Activated CD8-positive, alpha-beta memory T cell treated with anti-CD3 and anti-CD28 coated beads, Interleukin-2, amount 50 U/mL, for 48 hours (primary cell): ENCODE results near the gene PCP2.
A peak's percentile ranks its signal among the peaks of the same experiment; 100 is the strongest.

ENCODE experiments used
- DNase-seq: peaks from one replicate; pipeline ENCODE4 v3.0.0-alpha.2; 2020

PCP2 gene

DNA sequence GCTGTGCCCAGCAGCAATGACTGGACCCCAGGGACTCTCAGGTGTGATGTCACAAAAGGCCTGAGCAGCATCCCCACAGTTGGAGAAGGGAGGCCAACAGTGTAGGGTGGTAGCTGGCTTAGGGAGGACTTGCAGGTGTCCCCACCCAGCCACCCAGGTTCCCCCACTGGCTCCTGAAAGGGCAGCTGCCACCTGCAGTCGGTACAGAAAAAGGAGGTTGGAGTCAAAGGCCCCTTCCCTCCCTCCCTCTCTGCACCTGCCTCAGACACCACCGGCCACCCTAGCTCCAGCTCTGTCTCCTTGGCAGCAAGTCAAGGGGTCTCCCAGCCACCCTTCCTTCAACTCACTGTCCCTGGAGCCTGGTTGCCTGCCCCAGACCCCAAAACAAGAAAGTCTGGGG, at the start of gene PCP2:
Gene PCP2 (minus strand): TSS at position 22 of the 400 bp plus-strand sequence. CDS start 262 bp downstream, outside the sequence.
- no peak for DNase-seq

DNA sequence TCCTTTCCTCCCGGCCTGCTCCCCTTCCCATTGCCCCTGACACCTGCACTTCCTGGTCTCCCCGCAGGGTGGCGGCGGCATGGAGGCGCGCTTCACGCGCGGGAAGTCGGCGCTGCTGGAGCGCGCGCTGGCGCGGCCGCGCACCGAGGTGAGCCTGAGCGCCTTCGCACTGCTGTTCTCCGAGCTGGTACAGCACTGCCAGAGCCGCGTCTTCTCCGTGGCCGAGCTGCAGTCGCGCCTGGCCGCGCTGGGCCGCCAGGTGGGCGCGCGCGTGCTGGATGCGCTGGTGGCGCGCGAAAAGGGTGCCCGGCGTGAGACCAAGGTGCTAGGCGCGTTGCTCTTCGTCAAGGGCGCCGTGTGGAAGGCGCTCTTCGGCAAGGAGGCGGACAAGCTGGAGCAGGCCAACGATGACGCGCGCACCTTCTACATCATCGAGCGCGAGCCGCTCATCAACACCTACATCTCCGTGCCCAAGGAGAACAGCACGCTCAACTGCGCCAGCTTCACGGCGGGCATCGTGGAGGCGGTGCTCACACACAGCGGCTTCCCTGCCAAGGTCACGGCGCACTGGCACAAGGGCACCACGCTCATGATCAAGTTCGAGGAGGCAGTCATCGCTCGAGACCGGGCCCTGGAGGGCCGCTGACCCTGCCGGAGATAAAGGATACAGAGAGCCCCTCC, 48.8 kb upstream of the PCP2 start:
- no peak for DNase-seq

DNA sequence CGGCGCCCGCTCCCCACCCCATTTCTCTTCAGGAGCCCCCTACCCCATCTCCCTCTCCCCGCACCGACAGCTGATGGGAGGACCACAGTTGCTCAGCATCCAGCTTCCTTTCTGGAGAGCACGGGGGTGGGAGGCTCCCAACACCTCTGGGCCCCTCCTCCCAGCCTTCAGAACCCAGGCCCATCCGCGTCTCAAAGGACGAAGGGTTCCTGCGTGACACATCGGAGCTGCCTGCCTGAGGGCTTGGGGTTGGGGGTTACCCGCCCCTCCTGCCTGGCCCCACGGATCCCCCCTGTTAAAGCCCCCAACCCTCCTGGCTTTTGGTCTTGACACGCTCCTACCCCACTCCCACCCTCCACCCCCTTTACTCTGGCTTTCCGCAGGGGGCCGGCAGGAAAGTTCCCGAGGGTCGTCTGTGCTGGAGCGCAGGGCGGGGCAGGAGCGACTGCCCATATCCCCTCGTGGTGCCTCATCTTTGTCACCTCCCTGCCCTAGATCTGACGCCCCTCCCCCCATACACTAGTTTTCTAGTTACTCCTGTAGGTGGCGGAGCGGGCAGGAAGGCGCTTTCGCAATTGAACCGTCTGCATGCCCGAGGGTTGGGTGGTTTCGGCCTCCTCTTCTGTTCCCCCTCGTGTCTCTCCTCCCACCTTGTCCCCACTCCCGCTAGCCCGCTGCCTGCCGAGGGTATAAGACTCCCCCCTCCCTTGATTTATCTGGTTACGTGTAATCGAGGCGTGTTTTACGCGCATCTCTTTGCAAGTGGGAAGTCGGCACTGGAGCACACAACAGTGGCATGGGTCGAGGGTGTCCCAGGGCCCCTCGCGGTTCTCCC, 48.0 kb upstream of the PCP2 start:
- peak; percentile 88 for DNase-seq

- peak; percentile 95 for DNase-seq
Measured at GRCh38 chr19:7680606-7681339, 47.3 kb upstream of the PCP2 start, which contains the start of gene TRAPPC5. TSS of gene TRAPPC5 (plus strand) at chr19:7680833. CDS start at chr19:7682254, 1,421 bp downstream.

GRCh38 chr19:7679771-7680605, 46.5 kb upstream of the PCP2 start:
- DNase-seq, result no peak

GRCh38 chr19:7678971-7679751, 45.6 kb upstream of the PCP2 start:
- DNase-seq, result peak; percentile 73

DNA sequence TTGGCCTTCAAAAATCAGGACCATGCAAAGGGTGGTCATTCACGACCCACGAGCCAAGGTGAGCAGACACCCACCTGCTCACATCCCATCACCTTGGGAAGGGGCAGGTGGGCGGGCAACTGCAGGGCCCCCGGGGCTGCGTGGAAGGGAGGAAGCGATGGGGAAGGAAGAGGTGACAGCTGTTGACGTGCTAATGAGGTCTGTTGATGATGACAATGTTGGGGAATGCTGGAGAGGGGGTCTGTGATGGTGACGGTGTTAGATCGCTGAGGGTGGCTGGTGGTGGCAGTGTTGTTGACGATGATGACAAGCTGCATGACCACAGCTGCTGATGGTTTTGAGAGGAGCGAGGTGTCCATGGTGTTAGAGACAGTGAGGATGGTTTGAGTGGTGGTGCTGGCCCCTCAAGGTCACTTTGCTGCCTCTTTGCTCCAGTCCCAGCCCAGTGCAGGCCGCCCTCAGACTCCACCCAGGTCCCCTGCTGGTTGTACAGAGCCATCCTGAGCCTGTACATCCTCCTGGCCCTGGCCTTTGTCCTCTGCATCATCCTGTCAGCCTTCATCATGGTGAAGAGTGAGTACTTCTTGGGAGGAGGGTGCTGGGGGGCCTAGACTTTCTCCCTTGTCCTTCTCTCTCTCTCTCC, 44.3 kb upstream of the PCP2 start:
- DNase-seq, result no peak

- DNase-seq, result no peak
Measured at GRCh38 chr19:7676854-7677253, 43.3 kb upstream of the PCP2 start, which contains the start of gene MCEMP1. TSS of gene MCEMP1 (plus strand) at chr19:7677090. CDS start at chr19:7677121, 31 bp downstream.

GRCh38 chr19:7676376-7676775, 42.9 kb upstream of the PCP2 start:
- DNase-seq, result no peak

DNA sequence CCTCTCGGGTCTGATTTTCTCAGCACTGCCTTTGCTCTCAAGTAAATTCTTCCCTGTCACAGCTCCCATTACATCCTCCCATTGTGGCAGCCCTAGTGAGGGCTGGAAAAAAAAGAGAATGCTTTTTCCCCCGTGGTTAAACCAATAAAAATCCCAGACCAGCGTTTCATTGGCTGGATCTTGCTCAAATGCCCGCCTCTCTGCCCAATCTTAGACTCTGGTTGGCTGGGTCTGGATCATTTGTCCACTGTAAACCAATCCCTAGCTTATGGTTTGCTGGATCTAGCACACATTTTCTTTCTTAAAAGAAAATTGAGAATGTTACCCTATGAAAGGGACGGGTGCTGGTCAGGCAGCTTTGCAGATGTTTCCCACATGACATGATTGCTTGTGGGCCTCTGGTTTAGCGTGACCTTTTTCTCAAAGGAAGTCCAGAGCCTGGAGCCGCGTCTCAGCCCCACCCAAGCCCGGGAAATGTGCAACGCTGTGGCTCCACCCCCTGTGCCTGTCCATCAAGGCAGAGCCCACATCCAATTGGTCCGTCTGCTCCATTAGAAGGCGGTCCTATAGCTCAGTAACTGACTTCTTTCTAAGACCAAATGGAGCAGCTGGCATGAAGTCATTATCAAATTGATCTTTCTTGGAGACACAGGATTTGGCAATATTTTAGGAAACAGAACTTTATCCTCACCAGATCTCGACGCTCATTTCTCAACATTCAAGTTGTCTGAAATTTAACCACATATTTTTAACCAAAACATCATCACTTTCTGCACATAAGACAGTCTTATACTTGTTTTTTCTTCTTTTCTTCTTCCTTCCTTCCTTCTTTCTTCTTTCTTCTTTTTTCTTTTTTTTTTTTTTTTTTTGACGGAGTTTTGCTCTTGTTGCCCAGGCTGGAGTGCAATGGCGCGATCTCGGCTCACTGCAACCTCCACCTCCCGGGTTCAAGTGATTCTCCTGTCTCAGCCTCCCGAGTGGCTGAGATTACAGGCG, 40.8 kb upstream of the PCP2 start:
- no peak for DNase-seq

- no peak for DNase-seq
Measured at GRCh38 chr19:7672522-7672921, 39.0 kb upstream of the PCP2 start.

DNA sequence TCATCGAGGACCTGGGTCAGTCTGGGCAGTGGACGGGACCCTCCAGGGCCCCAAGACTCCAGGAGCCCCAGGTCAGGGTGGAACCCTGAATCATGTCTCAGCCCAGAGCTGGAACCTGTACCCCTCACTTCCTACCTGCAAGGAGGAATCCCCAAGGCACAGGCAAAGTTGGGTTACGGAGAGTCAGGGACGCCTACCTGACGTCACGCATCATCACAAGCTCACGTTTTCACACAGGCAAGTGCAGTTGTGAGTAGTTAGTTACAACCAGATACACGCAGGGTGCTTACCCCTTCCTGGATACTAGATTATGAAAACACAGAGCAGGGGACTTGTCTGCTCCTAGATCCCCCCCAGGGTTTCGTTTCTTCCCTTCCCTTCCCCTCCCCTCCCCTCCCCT, 37.3 kb upstream of the PCP2 start:
- no peak for DNase-seq

- DNase-seq, result no peak
Measured at GRCh38 chr19:7670150-7670783, 36.7 kb upstream of the PCP2 start.

DNA sequence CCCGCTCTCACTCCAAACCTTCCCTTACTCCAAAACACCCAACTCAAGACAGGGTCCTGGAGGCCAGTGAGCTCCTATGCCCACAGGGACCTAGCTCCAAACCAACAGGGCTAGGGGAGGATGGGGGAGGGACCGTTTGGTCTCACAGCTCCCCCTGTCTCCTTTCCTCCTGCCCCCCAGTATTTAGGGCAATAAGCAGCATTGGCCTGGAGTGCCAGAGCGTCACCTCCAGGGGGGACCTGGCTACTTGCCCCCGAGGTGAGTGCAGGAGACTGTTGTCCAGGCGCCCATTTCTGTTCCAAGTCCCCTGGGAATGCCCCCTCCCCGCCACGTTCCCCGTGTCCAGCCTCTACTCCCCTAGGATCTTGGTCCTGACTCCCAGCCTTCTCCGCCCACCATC, 36.1 kb upstream of the PCP2 start:
- DNase-seq, result no peak

DNA sequence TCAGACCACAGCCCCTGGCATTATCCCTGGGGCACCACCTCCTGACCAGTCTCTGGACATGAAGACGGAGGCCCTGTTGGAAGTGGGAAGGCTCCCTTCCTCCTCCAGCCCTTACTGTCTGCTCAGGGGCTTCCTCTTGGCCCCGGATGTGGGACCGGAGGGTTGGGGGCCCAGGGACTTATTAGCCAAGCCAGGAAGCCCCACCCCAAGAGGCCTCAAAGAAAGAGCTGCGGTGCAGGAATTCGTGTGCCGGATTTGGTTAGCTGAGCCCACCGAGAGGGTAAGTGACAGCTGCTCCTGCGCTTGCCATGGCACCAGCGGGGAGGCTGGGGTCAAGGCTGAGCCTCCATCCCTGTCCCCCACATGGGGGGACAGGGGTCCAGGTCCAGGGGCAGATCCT, 35.3 kb upstream of the PCP2 start, which contains the start of gene RETN:
Gene RETN (plus strand): TSS at position 208 of the 400 bp plus-strand sequence. CDS start 278 bp downstream, outside the sequence.
- no peak for DNase-seq

- no peak for DNase-seq
Measured at GRCh38 chr19:7665076-7665475, 31.6 kb upstream of the PCP2 start.

- DNase-seq, result no peak
Measured at GRCh38 chr19:7663706-7664105, 30.2 kb upstream of the PCP2 start.

DNA sequence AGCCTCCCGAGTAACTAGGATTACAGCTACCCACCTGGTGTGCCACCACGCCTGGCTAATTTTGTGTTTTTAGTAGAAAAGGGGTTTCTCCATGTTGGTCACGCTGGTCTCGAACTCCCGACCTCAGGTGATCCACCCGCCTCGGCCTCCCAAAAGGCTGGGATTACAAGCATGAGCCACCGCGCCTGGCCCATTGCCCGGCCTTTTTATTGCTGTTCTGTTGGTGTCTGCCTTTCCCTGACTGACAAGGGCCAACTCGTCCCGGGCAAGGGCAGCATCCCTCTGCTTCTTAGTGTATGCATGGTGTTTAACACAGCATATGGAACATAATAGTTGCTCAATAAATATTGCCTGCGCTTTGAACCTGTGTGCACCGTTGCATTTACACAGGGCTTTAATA, 29.1 kb upstream of the PCP2 start:
- DNase-seq, result no peak
